Left ventricle myocardium inferior (tissue), 1 donor: Measurements from ENCODE around the gene CDH4. TPM values are rescaled to one million over a fixed set of nuclear protein-coding genes. Genes with fewer than 3 reads are reported as not detected.

Experiments used
- DNase-seq: peaks from one replicate; pipeline ENCODE4 v3.0.0-alpha.2; 2020
- H3K27ac ChIP-seq: fragments of 200-600 bp; replicated peaks from 2 replicates; pipeline ENCODE4 v1.8.0; 2021
- H3K27me3 ChIP-seq: fragments of 200-600 bp; 2 replicates; pipeline ENCODE4 v1.8.0; 2021; ENCODE audit warnings: low read depth
- H3K36me3 ChIP-seq: fragments of 200-600 bp; 2 replicates; pipeline ENCODE4 v1.8.0; 2021
- H3K4me1 ChIP-seq: fragments of 200-600 bp; 2 replicates; pipeline ENCODE4 v1.8.0; 2021
- H3K4me3 ChIP-seq: fragments of 200-600 bp; 2 replicates; pipeline ENCODE4 v1.8.0; 2021; ENCODE audit warnings: mild to moderate bottlenecking, moderate library complexity
- H3K9me3 ChIP-seq: fragments of 200-600 bp; replicated peaks from 2 replicates; pipeline ENCODE4 v1.8.0; 2021
- CTCF ChIP-seq: fragments of 200-600 bp; IDR thresholded peaks from 2 replicates; pipeline ENCODE4 v1.8.0; 2021; ENCODE audit warnings: antibody characterized with exemption, mild to moderate bottlenecking, borderline replicate concordance
- intact Hi-C: fragments of 100-400 bp; cut with micrococcal nuclease; formaldehyde crosslinking; loops from one replicate; pipeline ENCODE4 v1.11.0; 2022
- total RNA-seq: library from RNA; stranded (reverse); fragmentation: NEBNext Ultra II Directional; extraction: Animal tissue kit (Norgen Biotek cat#: 25700); gene quantifications from one replicate; pipeline ENCODE4 v1.2.1, GENCODE V29; 2021
- donor health status: DM: no; HTN: yes; CAD: no; lungs with severe emphysema.

CDH4 gene
- total RNA-seq, 1 donor from 2014 or later, result 0.05 TPM

GRCh38 chr20:61289166-61289565 lies 37.1 kb downstream of the CDH4 start:
- TF ChIP-seq CTCF, result no peak
- intact Hi-C loops, result no loop called here
- H3K9me3 ChIP-seq, result no peaks in the 10 kb centered on the region
- no peak overlapping the region for H3K4me3 ChIP-seq
- no peaks in the 10 kb centered on the region for H3K36me3 ChIP-seq
- H3K27ac ChIP-seq, result no peak overlapping the region
- H3K27me3 ChIP-seq, result peaks cover 34% of the 10 kb centered on the region
- no peaks in the 10 kb centered on the region for H3K4me1 ChIP-seq
- no peak for DNase-seq

- no peak for TF ChIP-seq CTCF
- Histone ChIP-seq H3K36me3 (no peaks in the 10 kb centered on the region), H3K9me3 (no peaks in the 10 kb centered on the region), H3K4me1 (no peaks in the 10 kb centered on the region), H3K4me3 (no peak overlapping the region), H3K27ac (no peak overlapping the region), H3K27me3 (peaks cover 36% of the 10 kb centered on the region)
- DNase-seq, result no peak
- intact Hi-C loops, result no loop called here
Measured at GRCh38 chr20:61290721-61291120, 38.7 kb downstream of the CDH4 start.

GRCh38 chr20:61291166-61291829 lies 39.2 kb downstream of the CDH4 start:
- TF ChIP-seq CTCF, result no peak
- intact Hi-C loops, result no loop called here
- H3K36me3 ChIP-seq, result no peaks in the 10 kb centered on the region

GRCh38 chr20:61292391-61292790 lies 40.3 kb downstream of the CDH4 start:
- no peak for DNase-seq
- H3K27ac ChIP-seq, result no peak overlapping the region
- TF ChIP-seq CTCF, result no peak
- H3K9me3 ChIP-seq, result no peaks in the 10 kb centered on the region
- no peaks in the 10 kb centered on the region for H3K4me1 ChIP-seq
- intact Hi-C loops, result no loop called here
- H3K36me3 ChIP-seq, result no peaks in the 10 kb centered on the region
- H3K4me3 ChIP-seq, result no peak overlapping the region
- peaks cover 31% of the 10 kb centered on the region for H3K27me3 ChIP-seq

More at GRCh38 chr20:61291166-61291829, 39.2 kb downstream of the CDH4 start:
- Histone ChIP-seq H3K4me1 (no peaks in the 10 kb centered on the region), H3K27ac (no peak overlapping the region), H3K4me3 (no peak overlapping the region), H3K9me3 (no peaks in the 10 kb centered on the region), H3K27me3 (peaks cover 38% of the 10 kb centered on the region)
- DNase-seq, result no peak

GRCh38 chr20:61292821-61293612 lies 41.0 kb downstream of the CDH4 start:
- no peak for TF ChIP-seq CTCF
- no peaks in the 10 kb centered on the region for H3K36me3 ChIP-seq
- H3K27me3 ChIP-seq, result peaks cover 25% of the 10 kb centered on the region
- no peak overlapping the region for H3K4me3 ChIP-seq
- intact Hi-C loops, result no loop called here
- no peaks in the 10 kb centered on the region for H3K9me3 ChIP-seq
- H3K4me1 ChIP-seq, result no peaks in the 10 kb centered on the region
- no peak for DNase-seq
- H3K27ac ChIP-seq, result no peak overlapping the region
